Thymus (tissue), 11 donors: Measurements from ENCODE around the gene GALNTL6. TPM values are rescaled to one million over a fixed set of nuclear protein-coding genes. Genes with fewer than 3 reads are reported as not detected.

Experiments used
- DNase-seq, 9 donors: peaks; one replicate each; pipeline ENCODE4 v3.0.0-alpha.2; 2013; ENCODE audit warnings: low spot score in 9 of 9, low read depth in 6 of 9, missing footprints in 1 of 9
- H3K27ac ChIP-seq, 2 donors: one replicate each; pipeline ENCODE4 v1.5.1; 2013; ENCODE audit warnings: control low read depth in 1 of 2, low read depth in 1 of 2, low read length in 1 of 2, mild to moderate bottlenecking in 1 of 2, moderate library complexity in 1 of 2
- H3K27me3 ChIP-seq, 2 donors: one replicate each; pipeline ENCODE4 v1.5.1; 2013; ENCODE audit warnings: low read length in 1 of 2; ENCODE audit not compliant: control insufficient read depth in 2 of 2, insufficient read depth in 1 of 2
- H3K36me3 ChIP-seq, 2 donors: one replicate each; pipeline ENCODE4 v1.5.1; 2013; ENCODE audit warnings: low read length in 1 of 2, mild to moderate bottlenecking in 1 of 2, moderate library complexity in 1 of 2; ENCODE audit not compliant: control insufficient read depth in 2 of 2, insufficient read depth in 2 of 2
- H3K4me1 ChIP-seq, 2 donors: one replicate each; pipeline ENCODE4 v1.5.1; 2013; ENCODE audit warnings: low read length in 2 of 2; ENCODE audit not compliant: control insufficient read depth in 2 of 2, insufficient read depth in 2 of 2
- H3K4me3 ChIP-seq, 2 donors: one replicate each; pipeline ENCODE4 v1.5.1; 2013; ENCODE audit warnings: low read length in 2 of 2, control low read depth in 1 of 2, mild to moderate bottlenecking in 1 of 2
- H3K9me3 ChIP-seq, 2 donors: one replicate each; pipeline ENCODE4 v1.5.1; 2013; ENCODE audit warnings: low read length in 1 of 2, mild to moderate bottlenecking in 1 of 2; ENCODE audit not compliant: control insufficient read depth in 2 of 2, insufficient read depth in 1 of 2
- WGBS: extraction: QIAGEN DNeasy Blood & Tissue Kit; methylation state at CpG from one replicate; pipeline ENCODE4 v1.1.7; 2013; 5-methylcytosine and 5-hydroxymethylcytosine counted together
- polyA plus RNA-seq: library from polyadenylated mRNA; stranded (reverse); fragments of 200-250 nt; gene quantifications from one replicate; pipeline ENCODE4 v1.2.3, GENCODE V29; 2013
- total RNA-seq: library from RNA; stranded (reverse); fragments of 120-200 nt; gene quantifications from one replicate; pipeline ENCODE4 v1.2.4, GENCODE V29; 2013
- donor health status: healthy.

GALNTL6 gene
- total and polyA plus RNA-seq, 2 donors: 0.05 TPM

- no peak overlapping the region for H3K27ac ChIP-seq
- H3K36me3 ChIP-seq: no peaks in the 10 kb centered on the region
- H3K9me3 ChIP-seq: no peaks in the 10 kb centered on the region
- H3K4me1 ChIP-seq: no peaks in the 10 kb centered on the region
- no peaks in the 10 kb centered on the region for H3K27me3 ChIP-seq
- 43% methylated on average over 2 of the region's 2 CpGs for WGBS
- DNase-seq: no peak
- H3K4me3 ChIP-seq: no peak overlapping the region
Observed at GRCh38 chr4:172142281-172142741, 329.1 kb downstream of the GALNTL6 start.

GRCh38 chr4:172143605-172144314 lies 330.6 kb downstream of the GALNTL6 start:
- no peaks in the 10 kb centered on the region for H3K9me3 ChIP-seq
- no peak overlapping the region for H3K27ac ChIP-seq
- H3K36me3 ChIP-seq: no peaks in the 10 kb centered on the region
- no peaks in the 10 kb centered on the region for H3K4me1 ChIP-seq
- H3K27me3 ChIP-seq: no peaks in the 10 kb centered on the region
- WGBS: 38% methylated on average over 3 of the region's 3 CpGs
- no peak for DNase-seq
- no peak overlapping the region for H3K4me3 ChIP-seq

DNA sequence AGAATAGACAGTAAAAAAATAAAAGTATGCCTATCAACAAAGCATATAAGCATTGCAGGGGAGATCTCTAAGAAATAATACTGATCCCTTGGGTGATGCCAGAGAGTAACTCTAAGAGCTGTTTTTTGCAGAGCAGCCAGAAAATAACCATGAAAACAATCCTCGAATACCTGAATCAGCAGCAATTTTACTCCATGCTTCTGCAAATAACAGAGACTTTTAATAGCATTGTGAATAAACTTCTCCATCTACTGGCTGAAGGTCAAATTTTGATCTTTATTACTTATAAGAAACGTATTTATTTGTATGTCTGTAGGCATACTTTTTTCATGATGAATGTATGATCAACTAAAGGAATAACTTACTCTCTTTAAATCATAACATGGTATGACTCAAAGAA lies 334.5 kb downstream of the GALNTL6 start:
- Histone ChIP-seq H3K4me1 (no peaks in the 10 kb centered on the region), H3K27ac (no peak overlapping the region), H3K9me3 (no peaks in the 10 kb centered on the region), H3K36me3 (no peaks in the 10 kb centered on the region), H3K27me3 (no peaks in the 10 kb centered on the region), H3K4me3 (no peak overlapping the region)
- 42% methylated on average over 2 of the region's 2 CpGs for WGBS
- DNase-seq: no peak

DNA sequence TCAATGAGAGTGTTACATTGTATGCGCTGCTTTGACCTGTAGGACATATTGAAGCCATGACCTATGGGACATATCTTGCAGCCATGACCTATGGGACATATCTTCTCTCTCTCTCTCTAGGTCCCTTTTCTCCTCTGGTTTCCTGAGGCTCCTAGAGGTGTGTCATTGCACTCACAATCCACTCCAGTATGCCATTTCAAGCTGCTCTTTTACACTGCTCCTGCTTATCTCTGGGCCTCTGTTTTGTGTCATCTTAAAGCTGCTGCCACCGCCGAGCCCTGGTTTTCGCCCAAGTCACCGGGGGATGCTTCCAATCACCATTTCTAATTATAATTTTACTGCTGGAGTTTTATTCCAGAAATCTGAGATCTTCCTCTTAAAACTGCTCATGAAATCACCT lies 336.1 kb downstream of the GALNTL6 start:
- no peaks in the 10 kb centered on the region for H3K36me3 ChIP-seq
- 77% methylated on average over 5 of the region's 5 CpGs for WGBS

GRCh38 chr4:172152284-172152683 lies 339.1 kb downstream of the GALNTL6 start:
- no peak overlapping the region for H3K4me3 ChIP-seq

More for the DNA sequence above, 336.1 kb downstream of the GALNTL6 start:
- Histone ChIP-seq H3K27me3 (no peaks in the 10 kb centered on the region), H3K27ac (no peak overlapping the region), H3K4me1 (no peaks in the 10 kb centered on the region), H3K9me3 (no peaks in the 10 kb centered on the region), H3K4me3 (no peak overlapping the region)
- no peak for DNase-seq

DNA sequence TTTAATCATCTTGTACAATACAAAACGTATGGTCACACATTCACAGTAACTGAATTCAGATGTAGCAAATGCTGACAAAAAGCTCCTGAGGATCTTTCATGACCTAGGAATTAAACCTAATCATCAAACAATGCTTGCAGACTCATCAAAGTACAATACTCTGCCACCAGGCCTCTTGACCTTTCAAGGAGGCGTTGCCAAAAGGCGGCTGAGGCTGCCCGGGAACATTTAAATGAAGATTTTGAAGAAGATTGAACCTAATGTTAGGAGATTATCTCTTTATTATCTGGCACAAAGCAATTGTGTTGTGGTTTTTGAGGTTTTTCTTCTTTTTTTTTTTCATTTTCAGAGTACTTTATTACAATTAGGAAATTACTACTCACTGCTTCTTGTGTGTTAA lies 340.5 kb downstream of the GALNTL6 start:
- H3K36me3 ChIP-seq: no peaks in the 10 kb centered on the region
- WGBS: 86% methylated on average over 4 of the region's 4 CpGs
- no peaks in the 10 kb centered on the region for H3K4me1 ChIP-seq
- no peak overlapping the region for H3K4me3 ChIP-seq
- no peak overlapping the region for H3K27ac ChIP-seq
- no peak for DNase-seq
- no peaks in the 10 kb centered on the region for H3K9me3 ChIP-seq
- H3K27me3 ChIP-seq: no peaks in the 10 kb centered on the region

More at GRCh38 chr4:172152284-172152683, 339.1 kb downstream of the GALNTL6 start:
- H3K9me3 ChIP-seq: no peaks in the 10 kb centered on the region
- H3K27ac ChIP-seq: no peak overlapping the region
- no peaks in the 10 kb centered on the region for H3K36me3 ChIP-seq
- H3K4me1 ChIP-seq: no peaks in the 10 kb centered on the region
- 84% methylated on average over 3 of the region's 3 CpGs for WGBS
- H3K27me3 ChIP-seq: no peaks in the 10 kb centered on the region
- no peak for DNase-seq

GRCh38 chr4:172155838-172156345 lies 342.7 kb downstream of the GALNTL6 start:
- Histone ChIP-seq H3K9me3 (no peaks in the 10 kb centered on the region), H3K27me3 (no peaks in the 10 kb centered on the region), H3K27ac (no peak overlapping the region), H3K4me3 (no peak overlapping the region), H3K36me3 (no peaks in the 10 kb centered on the region), H3K4me1 (no peaks in the 10 kb centered on the region)
- DNase-seq: no peak
- WGBS: 91% methylated on average over 15 of the region's 15 CpGs

- Histone ChIP-seq H3K36me3 (no peaks in the 10 kb centered on the region), H3K27me3 (no peaks in the 10 kb centered on the region), H3K4me1 (no peaks in the 10 kb centered on the region), H3K27ac (no peak overlapping the region), H3K9me3 (no peaks in the 10 kb centered on the region), H3K4me3 (no peak overlapping the region)
- DNase-seq: no peak
- WGBS: 62% methylated on average over 2 of the region's 2 CpGs
Observed at GRCh38 chr4:172157946-172158345, 344.7 kb downstream of the GALNTL6 start.

DNA sequence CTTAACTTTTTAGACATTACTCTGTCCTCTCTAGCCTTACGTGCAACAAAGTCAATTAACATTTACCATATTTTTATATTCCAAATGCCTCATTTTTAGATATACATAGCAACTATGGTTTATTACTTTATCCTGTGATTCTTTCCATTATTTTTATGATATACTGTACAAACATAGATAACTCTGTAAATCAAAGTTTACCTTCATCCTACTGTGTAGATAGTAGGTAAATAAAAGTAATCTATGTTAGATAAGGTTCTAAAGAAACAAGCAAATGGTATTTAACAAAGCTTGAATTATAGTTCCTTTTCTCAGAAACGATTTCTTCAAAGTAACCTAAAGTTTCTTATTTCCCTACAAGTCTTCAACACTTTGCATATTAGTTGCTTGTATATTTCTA lies 350.0 kb downstream of the GALNTL6 start:
- Histone ChIP-seq H3K4me3 (no peak overlapping the region), H3K27me3 (no peaks in the 10 kb centered on the region), H3K9me3 (no peaks in the 10 kb centered on the region), H3K36me3 (no peaks in the 10 kb centered on the region), H3K27ac (no peak overlapping the region), H3K4me1 (no peaks in the 10 kb centered on the region)
- WGBS: 83% methylated on average over 2 of the region's 2 CpGs
- DNase-seq: no peak
